Ureter (tissue), 1 donor: ENCODE measurements around the gene CD46. TPM values are rescaled to one million over a fixed set of nuclear protein-coding genes. Genes with fewer than 3 reads are reported as not detected.

Source experiments
- total RNA-seq: library from RNA; stranded (reverse); gene quantifications from one replicate; pipeline ENCODE4 v1.2.4, GENCODE V29; 2023
- donor health status: DM: yes; HTN: yes; CAD: no.

The CD46 gene
- total RNA-seq, 1 donor from 2014 or later = 348 TPM

Other genes with a start within 250 kb of the CD46 start
- not detected for gene CR1L, start 106.9 kb upstream of the CD46 start, total RNA-seq
- 40.9 TPM for gene CD34, start 159.1 kb downstream of the CD46 start, total RNA-seq